HG02970 (cell line): ENCODE results near the gene COX19.

Experiments used
- ATAC-seq: cut with Tn5 transposase; IDR thresholded peaks from one replicate; pipeline ENCODE4 v1.9.1; 2021; ENCODE audit warnings: mild to moderate bottlenecking, moderate library complexity, moderate number of reproducible peaks; ENCODE audit not compliant: unreplicated experiment, low FRiP score

Gene COX19

GRCh38 chr7:979886-980571 is 4.7 kb upstream of the COX19 start:
- no peak for ATAC-seq

- no peak for ATAC-seq
Measured at GRCh38 chr7:979151-979550, 3.8 kb upstream of the COX19 start.

- ATAC-seq: no peak
Measured at GRCh38 chr7:978416-979091, 3.2 kb upstream of the COX19 start.

GRCh38 chr7:978049-978346 is 2.6 kb upstream of the COX19 start:
- ATAC-seq: no peak

- no peak for ATAC-seq
Measured at GRCh38 chr7:977326-978048, 2.1 kb upstream of the COX19 start.

- no peak for ATAC-seq
Measured at GRCh38 chr7:976901-977325, 1.6 kb upstream of the COX19 start.

- peak; percentile 6 for ATAC-seq
Measured at GRCh38 chr7:975702-976473, 539 bp upstream of the COX19 start.

GRCh38 chr7:974172-974571 is 1.2 kb downstream of the COX19 start:
- ATAC-seq: no peak

GRCh38 chr7:973312-973711 is 2.0 kb downstream of the COX19 start:
- ATAC-seq: no peak

GRCh38 chr7:972676-973309 is 2.6 kb downstream of the COX19 start:
- no peak for ATAC-seq

- no peak for ATAC-seq
Measured at GRCh38 chr7:972110-972509, 3.2 kb downstream of the COX19 start.

- no peak for ATAC-seq
Measured at GRCh38 chr7:970744-971143, 4.6 kb downstream of the COX19 start.

GRCh38 chr7:969403-969802 is 5.9 kb downstream of the COX19 start:
- no peak for ATAC-seq

- ATAC-seq: no peak
Measured at GRCh38 chr7:968205-969105, 6.9 kb downstream of the COX19 start.

GRCh38 chr7:967361-968082 is 7.8 kb downstream of the COX19 start:
- no peak for ATAC-seq

- ATAC-seq: no peak
Measured at GRCh38 chr7:966291-967069, 8.9 kb downstream of the COX19 start.

- ATAC-seq: no peak
Measured at GRCh38 chr7:964401-965231, 10.7 kb downstream of the COX19 start.
